ENCODE results near the gene NT5M.
"Not testable (repeated sequence)": the region's sequence is repeated elsewhere in the genome, so short reads cannot be mapped to it uniquely, and the experiment has no call there.

The NT5M gene

DNA sequence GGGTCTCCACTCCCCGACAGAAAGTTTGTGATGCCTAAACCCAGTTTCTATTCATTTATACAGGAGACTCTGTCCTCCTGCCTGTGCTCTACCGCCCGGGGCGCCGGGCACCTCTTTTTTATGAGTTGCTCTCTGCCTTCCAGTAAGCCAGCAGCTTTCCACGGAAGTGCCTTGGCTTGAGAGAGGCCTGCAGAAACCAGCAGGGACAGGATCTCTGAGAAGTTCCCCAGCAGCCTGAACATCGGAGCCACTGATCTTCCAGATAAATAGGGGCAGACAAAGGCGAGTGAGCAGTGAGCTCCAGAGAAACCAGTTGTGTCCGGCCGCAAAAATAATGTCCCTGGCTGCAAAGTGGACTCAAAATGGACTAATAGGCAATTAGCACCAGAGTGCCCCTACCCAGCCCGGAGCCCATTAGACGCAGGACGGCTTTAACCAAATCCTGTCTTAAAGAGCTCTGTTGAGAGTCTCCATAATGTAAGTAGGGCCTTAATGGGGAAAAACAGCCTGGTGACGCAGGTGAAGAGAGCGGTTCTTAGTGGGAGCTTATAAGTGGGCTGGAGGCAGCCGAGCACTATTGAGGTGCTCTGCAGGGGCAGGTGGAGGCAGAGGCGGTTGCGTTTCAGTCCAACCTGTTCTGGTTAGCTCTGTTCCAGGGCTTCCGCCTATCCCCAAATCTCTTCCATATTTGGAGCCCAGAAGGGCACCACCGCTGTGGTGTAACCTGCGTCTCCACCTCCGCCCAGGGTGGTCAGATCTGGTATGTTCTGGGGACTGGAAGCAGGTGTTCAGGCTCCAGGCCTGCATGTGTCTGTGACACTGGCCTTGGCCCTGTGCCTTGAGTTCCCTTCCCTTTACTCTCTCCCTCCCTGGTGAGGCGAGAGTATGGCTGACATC lies 74.1 kb downstream of the NT5M start:
- no peak for DNase-seq (ENCODE audit: low spot score)

GRCh38 chr17:17379197-17379991 lies 76.2 kb downstream of the NT5M start:
- DNase-seq (ENCODE audit: low spot score): peak; percentile 92

DNA sequence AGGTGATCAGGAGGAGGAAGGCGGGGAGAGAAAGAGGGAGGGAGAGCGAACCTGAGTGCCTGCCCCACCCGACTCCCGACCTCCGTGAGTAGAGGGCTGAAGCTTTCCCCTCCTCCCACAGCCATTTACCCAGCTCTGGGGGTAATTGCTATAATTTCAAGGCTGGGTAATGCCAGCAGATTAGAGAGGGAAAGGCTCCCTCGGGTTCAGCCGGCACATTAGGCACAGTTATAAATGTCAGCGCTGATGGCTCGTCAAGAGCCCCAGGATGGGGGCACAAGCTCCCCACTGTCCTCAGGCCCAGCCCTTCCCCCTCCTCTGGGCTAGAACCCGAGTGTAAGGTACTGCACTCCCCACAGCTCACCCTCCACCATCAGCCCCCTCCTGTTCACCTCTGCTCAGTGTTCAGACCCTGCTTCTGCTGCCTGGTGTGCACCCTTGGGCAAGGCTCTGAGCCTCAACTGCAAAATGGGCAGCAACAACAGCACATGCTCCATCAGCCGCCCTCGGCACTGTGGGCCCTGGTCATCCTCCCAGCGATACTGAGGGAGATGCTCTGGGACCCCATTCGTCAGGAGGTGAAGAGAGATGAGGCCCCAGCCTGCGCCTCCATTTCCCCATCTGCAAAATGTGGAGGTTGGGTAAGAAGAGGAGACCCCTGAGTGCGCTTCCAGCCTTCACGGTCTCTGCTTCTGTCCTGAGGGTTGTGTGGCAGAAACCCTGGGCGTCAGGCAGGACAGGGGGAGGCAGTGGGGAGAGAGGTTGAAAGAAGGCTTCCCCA lies 77.2 kb downstream of the NT5M start:
- no peak for DNase-seq (ENCODE audit: low spot score)

DNA sequence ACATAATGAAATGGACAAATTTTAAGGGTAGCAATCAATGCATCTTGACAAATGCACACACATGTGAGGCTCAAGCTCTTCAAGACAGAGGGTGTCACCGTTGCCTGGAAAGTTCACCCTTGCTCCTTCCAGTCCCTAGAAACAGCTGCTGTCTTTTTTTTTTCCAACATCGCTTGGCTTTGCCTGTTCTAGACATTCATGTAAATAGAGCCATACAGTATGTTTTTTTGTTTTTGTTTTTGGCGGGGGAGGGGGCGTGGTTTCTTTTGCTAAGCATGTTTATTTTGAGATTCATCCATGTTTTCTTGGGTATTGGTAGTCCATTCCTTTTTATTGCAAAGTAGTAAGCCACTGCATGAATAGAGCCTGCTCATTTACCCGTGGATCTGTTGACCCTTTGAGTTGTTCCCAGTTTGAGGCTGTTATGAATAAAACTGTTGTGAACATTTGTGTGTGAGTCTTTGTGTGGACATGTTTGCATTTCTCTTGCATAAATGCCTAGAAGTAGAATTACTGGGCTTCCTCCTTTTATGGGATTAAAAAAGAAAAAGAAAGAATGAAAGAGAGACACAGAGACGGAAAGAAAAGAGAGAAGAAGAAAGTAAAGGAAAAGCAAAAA lies 78.4 kb downstream of the NT5M start:
- peak; percentile 91 for DNase-seq (ENCODE audit: low spot score)

GRCh38 chr17:17382065-17382459 lies 78.9 kb downstream of the NT5M start:
- DNase-seq (ENCODE audit: low spot score): no peak

- no peak for DNase-seq (ENCODE audit: low spot score)
These were observed 79.8 kb downstream of the NT5M start for GRCh38 chr17:17382971-17383370.

- DNase-seq (ENCODE audit: low spot score): not testable (repeated sequence)
These were observed 80.5 kb downstream of the NT5M start for GRCh38 chr17:17383431-17384290.

- DNase-seq (ENCODE audit: low spot score): no peak
These were observed 81.1 kb downstream of the NT5M start for GRCh38 chr17:17384291-17384615.

DNA sequence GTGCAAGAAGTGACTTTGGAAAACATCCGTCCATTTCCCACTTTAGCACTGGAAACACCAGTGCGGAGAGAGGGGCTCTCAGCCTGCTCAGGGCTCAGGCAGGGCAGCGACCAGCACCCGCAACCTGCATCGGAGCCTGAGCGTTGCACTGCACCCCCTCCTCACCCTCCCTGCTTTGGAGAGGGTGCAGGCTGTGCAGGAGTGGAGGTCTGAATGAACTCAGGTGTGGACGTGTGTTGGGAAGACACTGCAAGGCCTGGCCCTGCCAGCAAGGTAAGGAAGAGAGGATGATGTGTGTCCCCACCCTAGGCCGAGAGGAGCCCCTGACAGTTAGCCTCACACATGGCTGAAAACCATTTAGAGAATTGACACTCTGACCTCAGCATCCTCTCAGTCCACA lies 81.8 kb downstream of the NT5M start:
- DNase-seq (ENCODE audit: low spot score): no peak

DNA sequence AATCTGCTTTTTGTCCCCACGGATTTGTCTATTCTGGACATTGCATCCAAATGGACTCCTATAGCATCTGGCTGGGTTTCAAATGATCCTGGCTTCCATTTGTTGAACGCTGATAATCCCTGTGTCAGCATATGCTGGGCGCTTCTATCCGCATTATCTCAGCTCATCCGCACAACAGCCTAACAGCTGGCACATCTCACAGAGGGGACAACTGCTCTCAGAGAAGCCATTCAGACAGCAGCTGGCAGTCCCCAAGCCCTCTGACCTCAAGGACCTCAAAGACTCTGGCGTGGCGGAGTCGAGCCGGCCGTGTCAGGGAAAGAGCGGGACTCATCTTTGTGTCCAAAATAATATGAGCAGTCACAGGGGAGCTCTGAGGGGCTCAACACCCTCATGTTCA lies 82.3 kb downstream of the NT5M start:
- peak; percentile 76 for DNase-seq (ENCODE audit: low spot score)

- no peak for DNase-seq (ENCODE audit: low spot score)
These were observed 83.1 kb downstream of the NT5M start for GRCh38 chr17:17386094-17386800.

DNA sequence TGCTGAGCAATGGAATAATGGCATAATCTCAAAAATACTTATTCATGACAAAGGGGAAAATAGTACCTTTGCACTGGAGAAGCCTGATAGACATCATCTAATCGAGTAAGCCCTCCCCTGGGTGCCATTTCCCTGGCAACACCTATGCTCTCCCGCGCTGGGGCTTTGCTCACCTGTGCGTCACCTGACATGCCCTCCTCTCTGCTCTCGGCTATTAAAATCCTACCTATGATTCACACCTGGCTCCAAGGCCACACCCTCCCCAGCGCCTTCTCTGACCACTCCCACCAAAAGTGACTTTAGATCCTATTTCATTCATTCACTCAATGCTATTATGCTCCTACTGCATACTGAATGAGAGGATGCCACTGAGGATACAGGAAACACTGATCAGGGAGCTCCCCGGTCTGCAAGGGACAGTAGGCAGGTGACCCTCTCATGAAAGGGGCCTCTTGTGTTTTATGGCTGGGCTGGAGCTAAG lies 83.9 kb downstream of the NT5M start:
- DNase-seq (ENCODE audit: low spot score): no peak

- DNase-seq (ENCODE audit: low spot score): no peak
These were observed 84.6 kb downstream of the NT5M start for GRCh38 chr17:17387498-17388362.

GRCh38 chr17:17388657-17389496 lies 85.7 kb downstream of the NT5M start:
- no peak for DNase-seq (ENCODE audit: low spot score)

DNA sequence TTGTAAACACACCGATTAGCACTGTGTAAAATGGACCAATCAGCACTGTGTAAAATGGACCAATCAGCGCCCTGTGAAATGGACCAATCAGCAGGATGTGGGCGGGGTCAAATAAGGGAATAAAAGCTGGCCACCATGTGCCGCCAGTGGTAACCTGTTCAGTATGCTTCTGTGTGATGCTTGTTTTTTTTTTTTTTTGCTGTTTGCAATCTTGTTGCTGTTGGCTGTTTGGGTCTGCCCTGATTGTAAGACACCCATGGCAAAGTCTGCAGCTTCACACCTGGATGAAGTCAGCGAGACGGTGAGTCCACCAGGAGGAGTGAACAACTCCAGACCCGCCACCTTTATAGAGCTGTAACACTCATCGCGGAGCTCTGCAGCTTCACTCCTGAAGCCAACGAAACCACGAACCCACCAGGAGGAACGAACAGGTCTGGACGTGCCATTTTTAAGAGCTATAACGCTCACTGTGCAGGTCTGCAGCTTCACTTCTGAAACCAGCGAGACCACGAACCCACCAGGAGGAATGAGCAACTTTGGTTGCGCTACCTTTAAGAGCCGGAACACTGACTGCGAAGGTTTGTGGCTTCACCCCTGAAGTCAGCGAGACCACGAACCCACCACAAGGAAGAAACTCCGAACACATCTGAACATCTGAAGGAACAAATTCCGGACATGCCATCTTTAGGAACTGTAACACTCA lies 88.6 kb downstream of the NT5M start:
- no peak for DNase-seq (ENCODE audit: low spot score)

DNA sequence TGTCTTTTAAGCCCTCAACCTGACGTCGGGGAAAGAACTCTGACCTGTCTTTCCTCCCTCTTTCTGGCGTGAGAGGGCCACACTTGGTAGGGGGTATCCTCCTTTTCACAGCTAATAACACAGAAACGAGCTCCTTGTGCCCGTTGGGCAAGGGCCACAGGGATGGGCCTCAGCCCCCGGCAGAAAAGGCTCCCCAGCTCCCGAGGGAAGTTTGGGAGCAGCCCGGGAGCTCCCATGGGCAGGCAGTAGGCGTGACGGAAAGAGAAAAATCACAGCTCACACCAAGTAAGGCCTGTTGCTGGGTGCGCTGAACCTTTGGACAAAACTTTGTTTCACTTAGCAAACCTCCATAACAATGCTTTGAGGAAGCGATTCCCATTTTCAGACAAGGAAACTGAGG lies 90.8 kb downstream of the NT5M start:
- no peak for DNase-seq (ENCODE audit: low spot score)

- DNase-seq (ENCODE audit: low spot score): no peak
These were observed 91.3 kb downstream of the NT5M start for GRCh38 chr17:17394494-17394893.
